Breast epithelium (tissue), 3 donors: ENCODE measurements around the gene ATP9B.

Experiments
- CTCF ChIP-seq, 3 donors: fragments of 450-650 bp; IDR thresholded peaks; one replicate each; pipeline ENCODE4 v1.5.1; 2016 to 2017; ENCODE audit warnings: antibody characterized with exemption in 3 of 3, mild to moderate bottlenecking in 3 of 3, moderate library complexity in 3 of 3
- POLR2A ChIP-seq: fragments of 450-650 bp; IDR thresholded peaks from one replicate; pipeline ENCODE4 v1.6.1; 2016; ENCODE audit warnings: antibody characterized with exemption, mild to moderate bottlenecking, moderate library complexity

GRCh38 chr18:79211844-79212243, 142.7 kb downstream of the ATP9B start:
- no peak for TF ChIP-seq CTCF (IDR thresholded peaks at IDR 0.05)
- no peak for TF ChIP-seq POLR2A
